ENCODE results near the gene HHAT. TPM values are rescaled to one million over a fixed set of nuclear protein-coding genes. Genes with fewer than 3 reads are reported as not detected.

The HHAT gene
- total and polyA plus RNA-seq, 2 experiments from 2014 or later = 1.6 to 1.9 TPM

GRCh38 chr1:210678306-210678705 is 349.6 kb downstream of the HHAT start:
- TF ChIP-seq EZH2 (IDR thresholded peaks at IDR 0.05; ENCODE audit: insufficient read depth, poor library complexity, severe bottlenecking) (no peak), EZH2phosphoT487 (IDR thresholded peaks at IDR 0.05; ENCODE audit: insufficient read depth, low read depth) (no peak)
- no peak overlapping the region for H3K4me3 ChIP-seq
- no peak for DNase-seq
- H3K9me2 ChIP-seq (ENCODE audit: insufficient read depth) = no peaks in the 10 kb centered on the region
- H3K79me2 ChIP-seq (ENCODE audit: insufficient read depth) = no peaks in the 10 kb centered on the region
- no peak overlapping the region for H3K9ac ChIP-seq
- no peak overlapping the region for H3K27ac ChIP-seq
- H3K4me2 ChIP-seq (ENCODE audit: unreplicated experiment) = no peak overlapping the region
- no peaks in the 10 kb centered on the region for H3K27me3 ChIP-seq (replicated peaks; ENCODE audit: insufficient read depth)
- no peaks in the 10 kb centered on the region for H3F3A ChIP-seq (ENCODE audit: insufficient read depth)
- in situ Hi-C loops (cut with MboI) = no loop called here
- H4K20me1 ChIP-seq (ENCODE audit: insufficient read depth) = no peaks in the 10 kb centered on the region
- H2AFZ ChIP-seq = no peak overlapping the region
- no peaks in the 10 kb centered on the region for H3K36me3 ChIP-seq (ENCODE audit: low read depth)
- WGBS, 2 experiments (ENCODE audit: low coverage in 1 of 2, low lambda C conversion rate in 2 of 2, missing lambda C conversion rate in 2 of 2) = 47 to 55% methylated on average over 3 of the region's 3 CpGs
- H3K4me1 ChIP-seq (ENCODE audit: insufficient read depth) = no peaks in the 10 kb centered on the region
- H3K9me3 ChIP-seq (ENCODE audit: low read depth) = no peaks in the 10 kb centered on the region

GRCh38 chr1:210681158-210681557 is 352.5 kb downstream of the HHAT start:
- H3K9ac ChIP-seq = no peak overlapping the region
- H3F3A ChIP-seq (ENCODE audit: insufficient read depth) = no peaks in the 10 kb centered on the region
- H3K36me3 ChIP-seq (ENCODE audit: low read depth) = no peaks in the 10 kb centered on the region
- no peaks in the 10 kb centered on the region for H4K20me1 ChIP-seq (ENCODE audit: insufficient read depth)
- no peak overlapping the region for H3K27ac ChIP-seq
- in situ Hi-C loops (cut with MboI) = no loop called here
- no peak overlapping the region for H3K4me2 ChIP-seq (ENCODE audit: unreplicated experiment)
- no peak overlapping the region for H3K4me3 ChIP-seq
- no peaks in the 10 kb centered on the region for H3K79me2 ChIP-seq (ENCODE audit: insufficient read depth)
- H3K9me2 ChIP-seq (ENCODE audit: insufficient read depth) = no peaks in the 10 kb centered on the region
- H2AFZ ChIP-seq = no peak overlapping the region
- no peaks in the 10 kb centered on the region for H3K4me1 ChIP-seq (ENCODE audit: insufficient read depth)
- WGBS, 2 experiments (ENCODE audit: low coverage in 1 of 2, low lambda C conversion rate in 2 of 2, missing lambda C conversion rate in 2 of 2) = 44 to 51% methylated on average over 7 of the region's 7 CpGs
- no peaks in the 10 kb centered on the region for H3K27me3 ChIP-seq (replicated peaks; ENCODE audit: insufficient read depth)
- no peak for TF ChIP-seq EZH2 (IDR thresholded peaks at IDR 0.05; ENCODE audit: insufficient read depth, poor library complexity, severe bottlenecking)
- TF ChIP-seq EZH2phosphoT487 (IDR thresholded peaks at IDR 0.05; ENCODE audit: insufficient read depth, low read depth) = no peak
- no peaks in the 10 kb centered on the region for H3K9me3 ChIP-seq (ENCODE audit: low read depth)
- peak; percentile 9 for DNase-seq

- WGBS, 2 experiments (ENCODE audit: low coverage in 1 of 2, low lambda C conversion rate in 2 of 2, missing lambda C conversion rate in 2 of 2) = 61 to 65% methylated on average over 33 of the region's 33 CpGs
- DNase-seq = no peak
Observed at GRCh38 chr1:210683403-210684047, 354.8 kb downstream of the HHAT start.

GRCh38 chr1:210684466-210685294 is 356.0 kb downstream of the HHAT start:
- Histone ChIP-seq H3F3A (ENCODE audit: insufficient read depth) (no peaks in the 10 kb centered on the region), H3K9me2 (ENCODE audit: insufficient read depth) (no peaks in the 10 kb centered on the region), H3K9ac (no peak overlapping the region), H3K9me3 (ENCODE audit: low read depth) (no peaks in the 10 kb centered on the region), H3K36me3 (ENCODE audit: low read depth) (no peaks in the 10 kb centered on the region), H3K79me2 (ENCODE audit: insufficient read depth) (no peaks in the 10 kb centered on the region), H2AFZ (no peak overlapping the region), H3K4me2 (ENCODE audit: unreplicated experiment) (no peak overlapping the region), H3K4me3 (no peak overlapping the region), H3K4me1 (ENCODE audit: insufficient read depth) (no peaks in the 10 kb centered on the region), H4K20me1 (ENCODE audit: insufficient read depth) (no peaks in the 10 kb centered on the region), H3K27ac (no peak overlapping the region), H3K27me3 (replicated peaks; ENCODE audit: insufficient read depth) (no peaks in the 10 kb centered on the region)
- WGBS, 2 experiments (ENCODE audit: low coverage in 1 of 2, low lambda C conversion rate in 2 of 2, missing lambda C conversion rate in 2 of 2) = 6 to 10% methylated on average over 5 of the region's 5 CpGs
- in situ Hi-C loops (cut with MboI) = no loop called here
- DNase-seq = no peak
- TF ChIP-seq EZH2 (IDR thresholded peaks at IDR 0.05; ENCODE audit: insufficient read depth, poor library complexity, severe bottlenecking) (no peak), EZH2phosphoT487 (IDR thresholded peaks at IDR 0.05; ENCODE audit: insufficient read depth, low read depth) (no peak)

More at GRCh38 chr1:210683403-210684047, 354.8 kb downstream of the HHAT start:
- H3K9me2 ChIP-seq (ENCODE audit: insufficient read depth) = no peaks in the 10 kb centered on the region
- H3K4me2 ChIP-seq (ENCODE audit: unreplicated experiment) = no peak overlapping the region
- H3K4me3 ChIP-seq = no peak overlapping the region
- no peak overlapping the region for H3K9ac ChIP-seq
- H3K27me3 ChIP-seq (replicated peaks; ENCODE audit: insufficient read depth) = no peaks in the 10 kb centered on the region
- no peaks in the 10 kb centered on the region for H3K4me1 ChIP-seq (ENCODE audit: insufficient read depth)
- in situ Hi-C loops (cut with MboI) = no loop called here
- no peaks in the 10 kb centered on the region for H3K36me3 ChIP-seq (ENCODE audit: low read depth)
- no peaks in the 10 kb centered on the region for H3K9me3 ChIP-seq (ENCODE audit: low read depth)
- H4K20me1 ChIP-seq (ENCODE audit: insufficient read depth) = no peaks in the 10 kb centered on the region
- no peaks in the 10 kb centered on the region for H3K79me2 ChIP-seq (ENCODE audit: insufficient read depth)
- no peaks in the 10 kb centered on the region for H3F3A ChIP-seq (ENCODE audit: insufficient read depth)
- no peak for TF ChIP-seq EZH2phosphoT487 (IDR thresholded peaks at IDR 0.05; ENCODE audit: insufficient read depth, low read depth)
- no peak overlapping the region for H2AFZ ChIP-seq
- H3K27ac ChIP-seq = no peak overlapping the region

All from GM23248 (cell line).